ENCODE data around the gene SPANXN2.

DNA sequence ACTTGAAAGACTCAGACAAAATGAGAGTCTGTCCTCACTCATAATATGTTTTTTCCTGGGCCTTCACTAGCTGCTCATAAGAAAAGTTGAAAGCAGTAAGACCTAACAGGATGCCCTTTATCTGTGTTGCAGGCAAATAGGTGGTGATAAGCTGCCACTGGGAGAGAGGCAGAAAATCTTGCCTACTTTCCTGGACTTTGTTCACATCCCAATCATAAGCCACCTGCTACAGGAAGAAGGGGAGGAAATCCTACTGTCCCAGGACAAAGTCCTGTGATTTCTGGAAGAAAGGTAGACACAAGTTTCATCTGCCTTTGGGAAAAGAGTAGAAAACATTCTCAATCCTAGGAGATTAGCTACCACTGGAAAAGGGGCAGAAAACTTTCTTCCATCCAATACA is 13.3 kb upstream of the SPANXN2 start:
- no peak for TF ChIP-seq CTCF (IDR thresholded peaks at IDR 0.05)
- no peak for TF ChIP-seq EP300 (IDR thresholded peaks at IDR 0.05)
- TF ChIP-seq POLR2A (IDR thresholded peaks at IDR 0.05), result no peak
- TF ChIP-seq POLR2AphosphoS5 (IDR thresholded peaks at IDR 0.05), result no peak
